HG03097 (cell line): ENCODE measurements around the gene GREB1L.
"Not testable (repeated sequence)": the region's sequence is repeated elsewhere in the genome, so short reads cannot be mapped to it uniquely, and the experiment has no call there.

Experiments
- ATAC-seq: cut with Tn5 transposase; IDR thresholded peaks from one replicate; pipeline ENCODE4 v1.9.1; 2021; ENCODE audit not compliant: unreplicated experiment, low FRiP score

Gene GREB1L

GRCh38 chr18:21242141-21242779 lies at the start of gene GREB1L:
GREB1L (plus strand) TSS chr18:21242232; CDS start chr18:21383519, 141,287 bp downstream.
- peak; percentile 57 for ATAC-seq

- no peak for ATAC-seq
These were observed 49.8 kb upstream of the GREB1L start for GRCh38 chr18:21192308-21192624.

GRCh38 chr18:21194871-21195771 lies 46.9 kb upstream of the GREB1L start:
- no peak for ATAC-seq

GRCh38 chr18:21196426-21196825 lies 45.6 kb upstream of the GREB1L start:
- no peak for ATAC-seq

DNA sequence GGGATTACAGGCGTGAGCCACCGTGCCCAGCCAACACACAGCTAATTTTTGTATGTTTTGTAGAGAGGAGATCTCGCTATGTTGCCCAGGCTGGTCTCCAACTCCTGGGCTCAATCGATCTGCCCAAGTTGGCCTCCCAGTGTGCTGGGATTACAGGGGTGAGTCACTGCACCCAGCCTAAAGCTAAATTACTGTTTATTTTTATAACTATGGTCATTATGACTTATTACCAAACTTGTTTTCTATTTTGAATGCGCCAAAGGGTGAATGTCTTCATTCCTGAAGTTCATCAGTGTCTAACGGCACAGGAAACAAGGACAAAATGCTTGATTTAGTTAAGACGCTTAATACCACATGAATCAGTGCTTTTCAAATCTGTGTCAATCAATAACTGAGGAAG lies 38.9 kb upstream of the GREB1L start:
- ATAC-seq, result no peak

DNA sequence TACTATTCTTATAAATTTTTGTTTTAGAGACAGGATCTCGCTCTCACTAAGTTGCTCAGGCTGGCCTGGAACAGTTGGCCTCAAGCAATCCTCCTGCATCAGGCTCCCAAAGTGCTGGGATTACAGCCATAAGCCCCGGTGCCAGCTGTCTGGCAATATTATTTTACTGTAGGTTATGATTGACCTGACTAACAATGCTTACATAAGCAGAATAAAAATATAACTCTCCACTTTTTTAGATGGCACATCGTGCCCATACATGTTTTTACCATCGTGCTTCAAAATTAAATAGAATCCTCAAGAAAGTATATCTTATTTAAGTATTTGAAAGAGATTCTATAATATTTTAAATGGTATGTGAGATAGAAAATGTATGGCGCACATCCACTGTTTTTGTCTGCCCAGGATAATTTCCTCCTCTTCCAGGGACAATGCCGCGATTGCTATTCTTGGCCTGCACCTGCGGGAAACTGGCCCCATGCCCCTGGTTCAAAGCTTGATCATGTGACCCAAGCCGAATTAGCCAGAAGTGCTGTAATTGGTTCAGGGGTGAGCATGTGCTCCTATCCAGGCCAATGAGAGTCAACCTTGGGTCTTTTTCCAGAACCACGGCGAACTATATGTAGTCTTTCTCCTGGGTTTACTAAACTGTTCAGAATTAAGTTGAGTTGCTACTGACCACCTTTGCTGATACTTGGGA lies 38.3 kb upstream of the GREB1L start:
- no peak for ATAC-seq

DNA sequence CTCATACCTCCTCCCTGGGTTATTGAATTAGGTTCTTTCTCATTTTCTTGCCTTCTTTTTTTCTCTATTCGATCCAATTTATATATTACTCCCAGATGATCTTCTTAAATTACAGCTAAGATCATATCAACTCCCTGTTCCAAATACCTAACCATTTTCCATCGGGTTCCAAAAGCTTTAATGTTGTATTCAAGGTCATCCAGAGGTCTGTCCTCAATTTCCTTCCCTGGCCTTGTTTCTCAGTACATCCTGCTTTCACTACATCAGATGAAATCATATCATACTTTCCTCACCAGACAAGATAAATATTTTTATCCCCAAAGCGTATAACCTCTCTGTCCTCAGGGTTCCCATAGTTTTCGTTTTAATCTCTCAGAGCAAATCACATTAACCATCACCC lies 36.3 kb upstream of the GREB1L start:
- no peak for ATAC-seq

DNA sequence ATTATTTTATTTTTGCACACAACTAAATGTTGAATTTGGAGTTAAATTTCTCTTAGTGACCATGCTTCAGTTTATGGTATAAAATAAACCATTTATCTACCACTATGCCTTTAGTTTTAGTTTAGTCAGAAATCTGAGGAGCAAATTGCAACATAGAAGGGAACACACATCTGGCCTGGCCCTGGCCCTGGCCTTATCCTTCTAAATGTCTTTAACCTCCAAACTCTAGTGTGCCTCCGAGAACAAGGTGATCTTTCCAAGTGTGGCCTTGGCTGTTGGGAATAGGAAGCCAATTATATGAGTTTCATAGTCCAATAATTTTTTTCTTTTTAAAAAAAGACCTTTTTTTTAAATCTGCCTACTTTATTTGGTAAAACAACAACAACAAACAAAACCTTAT lies 31.8 kb upstream of the GREB1L start:
- ATAC-seq, result no peak

DNA sequence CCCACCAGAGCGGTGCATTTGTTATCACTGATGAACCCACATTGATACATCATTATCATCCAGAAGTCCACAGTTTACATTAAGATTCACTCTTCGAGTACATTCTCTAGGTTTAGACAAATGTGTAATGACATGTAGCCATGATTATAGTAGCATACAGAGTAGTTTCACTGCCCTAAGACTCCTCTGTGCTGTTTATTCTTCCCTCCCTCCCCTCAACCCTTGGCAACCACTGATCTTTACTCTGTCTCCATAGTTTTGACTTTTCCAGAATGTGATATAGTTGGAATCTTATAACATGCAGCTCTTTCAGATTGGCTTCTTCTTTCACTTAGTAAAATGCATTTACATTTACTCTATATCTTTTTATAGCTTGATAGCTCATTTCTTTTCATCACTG lies 31.2 kb upstream of the GREB1L start:
- ATAC-seq, result no peak

DNA sequence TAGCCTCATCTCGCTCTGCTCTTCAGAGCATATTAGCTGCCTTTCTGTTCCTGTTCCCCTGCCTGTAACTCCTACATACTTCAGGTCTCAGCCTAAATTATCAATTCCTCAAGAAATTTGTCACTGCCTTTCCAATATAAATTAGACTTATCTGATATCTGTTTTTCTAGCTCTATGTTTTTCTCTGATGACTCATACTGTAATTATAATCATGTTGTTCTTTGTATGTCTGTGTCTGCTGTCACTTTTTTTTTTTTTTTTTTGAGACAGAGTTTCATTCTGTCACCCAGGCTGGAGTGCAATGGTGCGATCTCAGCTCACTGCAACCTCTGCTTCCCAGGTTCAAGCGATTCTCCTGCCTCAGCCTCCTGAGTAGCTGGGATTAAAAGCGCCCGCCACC lies 27.6 kb upstream of the GREB1L start:
- not testable (repeated sequence) for ATAC-seq

GRCh38 chr18:21215490-21215889 lies 26.5 kb upstream of the GREB1L start:
- no peak for ATAC-seq

- ATAC-seq, result no peak
These were observed 23.2 kb upstream of the GREB1L start for GRCh38 chr18:21218862-21219261.

- ATAC-seq, result no peak
These were observed 11.6 kb upstream of the GREB1L start for GRCh38 chr18:21230436-21230835.

DNA sequence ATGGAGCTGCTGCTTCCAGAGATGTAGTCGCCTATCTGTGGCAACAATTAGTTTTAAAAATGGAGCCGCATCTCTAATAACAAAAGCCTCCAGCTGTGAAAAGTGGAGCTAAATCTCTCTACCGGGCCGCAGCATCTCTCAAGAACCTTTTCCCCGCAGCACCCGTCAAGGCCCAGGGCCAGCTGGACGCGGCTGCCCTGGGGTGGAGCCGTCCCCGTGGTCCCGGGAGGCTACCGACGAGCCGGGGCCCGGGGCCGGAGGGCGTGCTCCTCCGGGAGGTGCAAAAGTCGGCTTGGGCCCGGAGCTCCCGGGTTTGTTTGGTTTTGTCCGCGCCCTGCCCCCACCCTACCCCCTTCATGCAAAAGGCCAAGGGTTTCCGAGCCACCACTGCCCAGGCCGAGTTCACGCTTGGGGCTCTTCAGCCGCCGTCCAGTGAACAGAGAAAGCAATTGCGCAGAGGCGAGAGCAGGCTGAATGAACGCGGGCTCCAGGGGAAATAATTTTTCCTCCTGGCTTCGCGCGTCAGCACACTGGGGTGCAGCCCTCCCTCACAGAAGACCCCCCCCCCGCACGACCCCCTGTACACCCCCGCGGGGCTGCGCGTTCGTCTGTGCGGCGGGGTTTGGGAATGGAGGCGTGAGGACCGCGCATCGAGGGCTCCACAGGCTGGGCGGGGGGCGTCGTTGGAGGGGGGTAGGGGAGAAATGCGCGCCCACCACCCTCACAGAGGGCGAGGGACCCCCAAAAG lies 557 bp upstream of the GREB1L start:
- ATAC-seq, result no peak

DNA sequence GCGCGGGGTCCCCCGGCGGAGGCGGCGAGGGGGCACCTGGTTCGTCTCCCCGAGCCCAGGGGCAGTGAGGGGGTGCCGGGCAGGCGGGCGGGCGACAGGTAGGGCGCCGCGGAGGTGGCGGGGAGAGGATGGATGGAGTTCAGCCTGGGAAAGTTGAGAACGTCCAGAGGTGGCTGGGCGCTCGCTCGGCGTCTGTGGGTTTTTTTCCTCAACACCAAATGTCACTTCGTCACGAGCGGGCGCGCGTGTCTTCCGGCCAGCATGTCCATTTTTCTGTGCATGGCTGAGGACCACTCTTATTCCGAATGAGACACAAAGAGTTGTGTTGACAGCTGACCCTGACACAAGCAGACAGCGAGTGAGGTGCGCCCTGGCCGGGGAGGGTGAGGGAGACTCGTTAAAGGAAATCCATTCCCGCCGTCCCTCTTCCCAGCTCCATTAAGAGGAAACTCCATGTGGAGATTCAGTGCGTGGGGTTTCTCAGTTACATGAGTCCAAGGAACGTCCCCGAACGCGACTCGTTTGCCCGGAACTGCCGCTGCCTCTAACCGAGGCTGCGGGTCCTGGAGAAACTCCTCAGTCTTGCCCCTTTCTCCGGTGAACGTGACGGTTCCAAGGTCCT lies 859 bp downstream of the GREB1L start:
- no peak for ATAC-seq

DNA sequence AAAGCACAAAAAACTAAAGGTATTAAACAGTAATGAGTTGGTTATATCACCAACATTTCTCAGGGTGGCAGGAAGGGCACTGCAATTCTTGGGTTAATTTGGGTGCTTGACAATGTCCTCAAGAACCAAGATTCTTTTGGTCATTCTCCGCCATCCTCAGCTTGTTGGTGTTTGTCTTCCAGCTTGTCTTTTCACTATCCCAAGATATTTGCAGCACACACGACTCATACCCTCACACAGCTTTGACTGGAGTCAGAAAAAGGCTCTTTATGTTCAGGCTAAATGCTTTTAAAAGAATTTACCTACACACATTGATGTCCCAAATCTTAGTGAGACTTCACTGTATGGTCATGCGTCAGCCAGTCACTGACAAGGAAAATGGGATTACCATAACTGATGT lies 12.5 kb downstream of the GREB1L start:
- ATAC-seq, result no peak

DNA sequence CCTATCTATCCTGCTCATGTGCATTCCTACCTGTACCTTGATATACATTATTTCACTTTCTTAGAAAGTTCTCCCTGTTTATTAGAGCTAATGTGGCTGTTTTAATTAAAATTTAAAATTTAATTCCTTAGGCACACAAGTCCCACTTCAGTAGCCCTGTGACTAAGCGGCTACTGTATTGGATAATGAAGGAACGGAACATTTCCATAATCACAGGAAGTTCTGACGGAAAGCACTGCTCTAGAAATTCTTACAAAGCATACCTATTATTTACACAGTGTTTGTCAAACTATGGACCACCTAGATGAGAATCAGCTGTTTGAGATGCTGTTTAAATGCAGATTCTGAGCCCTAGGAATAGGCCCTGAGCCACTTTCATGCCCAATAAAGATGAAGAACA lies 13.2 kb downstream of the GREB1L start:
- no peak for ATAC-seq

DNA sequence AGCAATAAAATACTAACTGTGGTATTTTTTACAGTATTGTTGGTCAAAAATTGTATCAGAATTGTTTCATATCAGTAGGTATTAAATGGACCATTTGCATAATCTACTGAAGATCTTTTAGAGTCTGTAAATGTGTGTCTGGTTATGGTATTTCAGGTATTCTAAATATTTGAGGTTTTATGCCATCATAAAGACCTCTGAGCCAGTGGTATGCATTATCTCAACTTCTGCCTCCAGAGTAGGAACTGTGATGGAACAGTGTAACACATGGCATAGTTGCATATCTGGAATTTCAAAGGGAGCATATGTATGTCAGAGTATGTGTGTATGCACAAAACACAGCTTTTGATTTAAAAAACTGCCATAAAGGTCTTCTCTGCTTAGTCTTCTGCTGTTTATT lies 15.4 kb downstream of the GREB1L start:
- ATAC-seq, result no peak

GRCh38 chr18:21260621-21261020 lies 18.6 kb downstream of the GREB1L start:
- no peak for ATAC-seq

DNA sequence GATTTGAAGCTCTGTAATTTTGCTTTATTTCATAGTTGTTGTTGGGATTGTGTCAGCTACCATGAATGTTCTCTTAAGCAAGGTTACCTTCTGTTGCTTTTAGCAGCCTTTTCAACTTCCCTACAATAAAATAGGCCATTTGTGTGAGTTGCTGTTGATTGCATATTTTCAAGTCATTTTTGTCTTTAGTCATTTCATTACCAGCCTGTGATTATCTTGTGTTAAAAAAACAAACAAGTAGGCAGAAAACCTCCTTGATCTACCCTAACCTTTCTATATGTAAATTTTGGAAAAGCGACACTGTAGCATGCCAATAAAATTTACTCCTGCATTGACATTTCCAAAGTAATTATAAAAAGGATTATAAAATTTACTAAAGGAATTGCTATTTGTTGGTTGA lies 19.3 kb downstream of the GREB1L start:
- no peak for ATAC-seq
